Activated CD8-positive, alpha-beta memory T cell treated with anti-CD3 and anti-CD28 coated beads for 1 hour (primary cell): Measurements from ENCODE around the gene ABCF3.

Experiments
- DNase-seq, 2 donors: peaks; one replicate each; pipeline ENCODE4 v3.0.0-alpha.2; 2020; ENCODE audit warnings: low read depth in 1 of 2; ENCODE audit errors: extremely low read depth in 1 of 2

Gene ABCF3

GRCh38 chr3:184185461-184186183 is 377 bp upstream of the ABCF3 start:
- peak; percentile 97 to 99 for DNase-seq

DNA sequence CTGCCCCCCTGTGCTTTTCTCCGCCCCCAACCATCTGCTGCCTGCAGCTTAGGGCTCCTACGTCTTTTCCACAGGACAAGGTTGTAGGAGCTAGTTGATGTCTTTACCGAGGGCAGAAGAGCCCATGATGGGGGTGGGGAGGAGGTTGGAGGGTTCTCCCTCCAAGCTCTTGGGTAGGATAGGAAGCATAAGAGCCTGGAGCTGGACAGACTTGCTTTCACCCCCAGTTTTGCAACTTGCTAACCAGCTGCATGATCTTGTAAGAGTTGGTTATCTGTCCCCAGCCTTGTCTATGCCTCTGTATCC is 856 bp downstream of the ABCF3 start:
- DNase-seq = no peak

GRCh38 chr3:184188080-184188479 is 2.1 kb downstream of the ABCF3 start:
- DNase-seq = no peak

DNA sequence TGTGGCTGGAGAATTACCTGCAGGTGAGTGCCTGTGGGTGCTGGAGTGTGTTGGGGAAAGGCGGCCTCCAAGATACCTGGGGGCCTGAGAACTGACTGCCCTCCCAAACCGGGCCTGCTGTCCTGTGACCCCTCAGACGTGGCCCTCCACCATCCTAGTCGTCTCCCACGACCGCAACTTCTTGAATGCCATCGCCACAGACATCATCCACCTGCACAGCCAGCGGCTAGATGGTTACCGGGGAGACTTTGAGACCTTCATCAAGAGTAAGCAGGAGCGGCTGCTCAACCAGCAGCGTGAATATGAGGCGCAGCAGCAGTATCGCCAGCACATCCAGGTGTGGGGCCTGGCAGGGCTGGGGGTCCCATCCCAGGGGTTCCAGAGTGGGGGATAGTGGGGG is 3.4 kb downstream of the ABCF3 start:
- DNase-seq = no peak

- no peak for DNase-seq
These were observed 6.9 kb downstream of the ABCF3 start for GRCh38 chr3:184192889-184193288.

DNA sequence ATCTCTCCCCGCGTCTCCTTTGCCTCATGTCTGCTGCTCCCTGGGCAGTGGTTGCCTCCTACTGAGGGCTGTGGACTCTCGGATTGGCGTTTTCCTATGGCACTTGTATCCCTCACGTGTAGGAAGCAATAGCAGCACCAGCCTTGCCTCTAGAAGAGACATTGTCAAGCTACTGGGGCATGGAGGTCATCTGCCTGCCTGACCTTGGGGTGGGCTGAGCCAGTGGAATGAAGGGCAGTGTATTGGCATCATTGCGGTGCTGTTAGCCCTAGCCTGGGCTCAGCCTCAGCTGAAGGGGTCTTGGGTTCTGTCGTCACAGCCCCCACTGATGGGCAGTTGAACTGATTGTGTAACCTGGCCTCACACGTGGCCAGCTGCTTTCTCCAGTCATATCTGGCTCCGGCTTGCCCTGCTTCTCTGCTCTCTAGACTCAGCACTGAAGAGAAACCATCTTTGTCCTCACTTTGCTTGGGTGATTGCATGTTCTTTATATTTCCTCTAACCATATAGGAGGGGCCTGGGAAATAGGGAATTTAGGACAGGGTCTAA is 8.1 kb downstream of the ABCF3 start:
- no peak for DNase-seq

- no peak for DNase-seq
These were observed 10.5 kb downstream of the ABCF3 start for GRCh38 chr3:184196536-184196935.

GRCh38 chr3:184198509-184198908 is 12.5 kb downstream of the ABCF3 start:
- no peak for DNase-seq

- DNase-seq = no peak
These were observed 14.8 kb downstream of the ABCF3 start for GRCh38 chr3:184200825-184201224.

- no peak for DNase-seq
These were observed 17.5 kb downstream of the ABCF3 start for GRCh38 chr3:184203526-184203925.

- no peak for DNase-seq
These were observed 23.3 kb downstream of the ABCF3 start for GRCh38 chr3:184209146-184209923.

- DNase-seq = no peak
These were observed 25.3 kb downstream of the ABCF3 start for GRCh38 chr3:184211297-184211696.

DNA sequence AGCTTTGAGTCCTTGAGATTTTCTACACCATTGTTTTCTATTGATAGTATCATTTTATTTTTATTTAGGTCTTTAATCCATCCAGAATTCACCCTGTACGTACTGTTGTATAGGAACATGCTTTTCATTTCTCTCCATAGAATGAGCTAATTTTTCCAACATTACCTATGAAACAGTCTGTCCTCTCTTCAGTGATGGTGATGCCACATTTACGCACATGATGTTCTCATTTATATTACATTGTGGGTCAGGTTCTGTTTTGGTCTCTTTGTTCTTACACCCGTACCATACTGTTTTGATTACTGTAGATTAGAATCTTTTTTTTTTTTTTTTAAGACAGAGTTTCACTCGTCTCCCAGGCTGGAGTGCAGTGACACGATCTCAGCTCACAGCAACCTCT is 25.7 kb downstream of the ABCF3 start:
- no peak for DNase-seq

DNA sequence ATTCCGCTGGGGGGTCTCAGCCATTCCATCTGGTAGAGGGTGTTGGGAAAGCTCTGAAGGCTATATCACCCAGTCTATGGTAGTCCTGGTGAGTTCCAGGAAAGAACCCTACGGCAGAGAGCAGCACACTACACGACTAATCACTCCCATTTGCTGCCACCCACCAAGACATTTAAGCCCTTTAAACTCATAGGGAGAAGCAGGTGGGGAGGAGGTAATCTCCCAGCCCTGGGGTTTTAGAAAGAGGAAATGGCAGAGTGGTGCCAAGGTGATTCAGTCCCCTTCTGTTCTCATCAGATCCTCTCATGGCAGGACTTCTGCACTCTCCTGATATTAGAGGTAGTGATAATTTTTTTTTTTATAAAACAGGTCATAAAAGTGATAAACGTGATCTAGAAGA is 32.8 kb downstream of the ABCF3 start:
- no peak for DNase-seq

GRCh38 chr3:184222521-184222920 is 36.5 kb downstream of the ABCF3 start:
- no peak for DNase-seq

- DNase-seq = no peak
These were observed 37.9 kb downstream of the ABCF3 start for GRCh38 chr3:184223946-184224345.

DNA sequence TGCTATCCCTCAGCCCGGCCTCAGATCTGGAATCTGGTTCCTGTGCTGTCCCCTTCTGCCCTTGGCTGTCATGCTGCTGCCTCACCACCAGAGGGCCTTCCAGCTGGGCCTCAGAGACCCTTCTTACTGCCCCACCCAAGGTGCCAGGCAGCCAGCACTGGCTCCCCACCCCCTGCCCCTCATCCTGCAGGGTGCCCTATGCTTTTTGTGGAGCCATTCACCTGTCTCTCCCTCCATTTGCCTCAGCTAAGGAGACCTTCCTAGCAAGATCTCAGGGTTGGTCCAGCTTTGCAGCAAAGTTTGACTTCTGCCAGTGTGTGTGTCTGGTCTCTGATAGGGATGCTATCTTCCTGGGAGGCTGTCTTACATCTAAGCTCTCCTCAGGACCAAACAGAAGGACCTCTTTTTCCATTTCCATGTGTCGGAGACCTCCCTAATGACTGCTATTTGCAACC is 41.5 kb downstream of the ABCF3 start:
- no peak for DNase-seq

DNA sequence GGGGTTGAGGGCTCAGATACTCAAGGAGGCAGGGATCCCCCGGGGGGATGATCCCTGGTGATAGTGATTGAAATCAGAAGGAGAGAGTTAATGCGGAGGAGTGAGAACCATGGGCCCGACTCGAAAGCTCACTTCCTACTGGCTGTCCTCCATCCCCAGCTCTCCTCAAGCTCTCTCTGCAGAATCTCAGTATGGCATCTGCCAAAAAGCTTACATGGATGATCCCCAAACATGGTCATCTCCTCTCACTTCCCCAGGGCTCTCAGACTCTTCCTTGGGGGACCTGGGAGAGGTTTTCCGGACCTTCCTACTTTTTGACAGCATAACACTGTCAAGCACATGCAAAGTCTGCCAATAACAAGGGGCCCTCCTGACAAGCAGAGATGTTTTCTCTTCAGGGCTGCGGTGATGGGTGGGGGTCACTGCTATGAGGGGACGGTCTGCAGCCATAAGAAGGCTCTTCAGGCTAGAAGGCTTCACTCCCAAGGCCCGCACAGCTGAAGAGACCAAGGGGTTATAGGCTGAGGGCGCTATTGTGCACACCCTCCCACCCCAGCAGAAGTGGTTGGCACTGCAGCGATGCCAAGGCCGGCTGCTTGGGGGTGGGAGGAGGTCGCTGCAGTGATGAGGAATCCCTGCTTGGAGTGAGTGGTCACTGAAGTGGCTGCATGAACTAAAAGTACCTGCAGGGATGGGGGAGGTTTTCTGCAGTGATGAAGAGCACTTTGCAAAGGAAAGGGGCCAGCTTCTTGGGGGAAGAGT is 42.6 kb downstream of the ABCF3 start:
- DNase-seq = no peak

DNA sequence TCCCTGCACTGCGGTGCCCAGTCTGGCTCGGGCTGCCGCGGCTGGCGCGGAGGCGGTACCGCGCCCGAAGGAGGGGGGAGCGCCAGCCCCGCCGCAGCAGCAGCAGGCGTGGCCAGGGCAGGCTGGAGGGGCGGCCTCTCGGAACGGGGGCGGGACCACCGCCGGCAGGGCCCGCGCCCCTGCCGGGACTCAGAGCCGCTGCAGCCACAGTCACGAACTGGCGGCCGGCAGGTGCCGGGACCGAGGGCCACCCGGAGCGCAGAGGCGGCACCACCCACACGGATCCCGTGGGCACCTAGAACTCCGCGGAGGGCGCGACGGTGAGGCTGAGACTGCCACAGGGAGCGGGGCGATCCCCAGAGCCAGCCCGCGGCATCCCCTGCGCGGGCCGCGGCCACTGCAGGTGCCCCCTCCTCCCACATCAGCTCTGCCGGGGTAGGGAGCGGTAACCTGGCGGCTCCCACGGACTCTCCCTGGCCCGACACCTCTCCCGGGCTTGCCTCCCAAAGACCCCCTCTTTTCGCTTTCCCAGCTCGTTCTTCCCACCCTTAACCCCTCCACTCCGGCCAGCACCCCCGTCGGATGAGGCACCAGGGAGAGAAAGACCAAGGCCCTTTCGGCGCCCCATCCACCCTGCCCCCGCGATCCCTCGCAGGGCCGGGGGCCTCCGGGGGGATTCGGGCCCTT is 43.5 kb downstream of the ABCF3 start, which contains the start of gene VWA5B2:
TSS of gene VWA5B2 (plus strand) at position 192 of the 687 bp plus-strand sequence. CDS start 944 bp downstream, outside the sequence.
- peak; percentile 43 to 61 for DNase-seq

DNA sequence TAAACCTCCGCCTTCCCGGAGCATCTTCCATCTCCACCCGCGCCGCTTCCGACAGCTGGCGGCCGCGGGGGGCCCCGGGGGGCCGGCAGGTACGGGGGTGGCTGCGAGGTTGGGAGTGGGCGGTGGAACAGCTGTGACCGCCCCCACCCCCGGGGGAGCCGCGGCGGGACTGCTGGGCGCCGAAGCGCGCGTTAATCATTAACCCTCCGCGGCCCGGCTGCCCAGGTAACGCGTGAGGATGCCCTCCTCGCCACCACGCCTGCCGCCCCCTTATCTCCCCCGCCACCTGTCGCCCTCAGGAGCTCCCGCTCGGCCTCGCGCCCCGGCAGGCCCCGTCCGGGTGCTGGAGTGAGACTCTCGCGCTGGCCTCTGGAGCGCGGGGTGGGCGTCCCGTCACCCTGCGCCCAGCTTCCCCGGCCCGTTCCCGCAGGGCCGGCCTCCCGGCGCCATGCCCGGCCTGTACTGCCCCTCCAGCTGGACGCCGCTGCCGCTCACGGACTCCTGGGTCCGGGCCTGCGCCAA is 44.1 kb downstream of the ABCF3 start:
- DNase-seq = no peak
